ENCODE results near the gene CBY2.

The CBY2 gene

GRCh38 chr13:45702869-45703391, 810 bp downstream of the CBY2 start:
- DNase-seq: no peak

- DNase-seq: no peak
Observed at GRCh38 chr13:45704211-45704739, 2.2 kb downstream of the CBY2 start.

GRCh38 chr13:45704854-45705695, 3.0 kb downstream of the CBY2 start:
- no peak for DNase-seq

- DNase-seq: no peak
Observed at GRCh38 chr13:45705918-45706317, 3.8 kb downstream of the CBY2 start.

- no peak for DNase-seq
Observed at GRCh38 chr13:45707516-45708100, 5.5 kb downstream of the CBY2 start.

- no peak for DNase-seq
Observed at GRCh38 chr13:45711951-45712350, 9.8 kb downstream of the CBY2 start.

- DNase-seq: no peak
Observed at GRCh38 chr13:45713106-45713690, 11.1 kb downstream of the CBY2 start.

DNA sequence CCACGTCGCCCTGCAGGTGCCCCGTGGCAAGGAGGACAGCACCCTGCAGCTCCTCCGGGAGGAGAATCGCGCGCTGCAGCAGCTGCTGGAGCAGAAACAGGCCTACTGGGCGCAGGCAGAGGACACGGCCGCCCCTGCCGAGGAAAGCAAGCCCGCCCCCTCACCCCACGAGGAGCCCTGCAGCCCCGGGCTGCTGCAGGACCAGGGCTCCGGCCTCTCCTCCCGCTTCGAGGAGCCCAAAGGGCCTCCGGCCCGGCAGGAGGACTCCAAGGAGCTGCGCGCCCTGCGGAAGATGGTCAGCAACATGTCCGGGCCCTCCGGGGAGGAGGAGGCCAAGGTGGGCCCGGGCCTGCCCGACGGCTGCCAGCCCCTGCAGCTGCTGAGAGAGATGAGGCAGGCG, 11.6 kb downstream of the CBY2 start:
- DNase-seq: no peak

DNA sequence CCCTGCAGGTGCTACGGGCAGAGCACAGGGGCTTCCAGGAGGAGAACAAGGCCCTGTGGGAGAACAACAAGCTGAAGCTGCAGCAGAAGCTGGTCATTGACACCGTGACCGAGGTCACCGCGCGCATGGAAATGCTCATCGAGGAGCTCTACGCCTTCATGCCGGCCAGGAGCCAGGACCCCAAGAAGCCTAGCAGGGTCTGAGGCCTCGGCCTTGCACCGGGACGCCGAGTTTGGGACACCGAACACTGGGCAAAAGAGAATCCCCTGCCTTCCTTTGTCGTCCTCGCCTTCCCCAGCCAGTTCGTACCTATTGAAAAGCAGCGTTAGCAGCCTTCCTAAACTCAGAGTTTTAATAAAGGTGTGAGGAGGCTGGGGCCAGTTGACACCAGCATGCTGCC, 12.1 kb downstream of the CBY2 start:
- no peak for DNase-seq

DNA sequence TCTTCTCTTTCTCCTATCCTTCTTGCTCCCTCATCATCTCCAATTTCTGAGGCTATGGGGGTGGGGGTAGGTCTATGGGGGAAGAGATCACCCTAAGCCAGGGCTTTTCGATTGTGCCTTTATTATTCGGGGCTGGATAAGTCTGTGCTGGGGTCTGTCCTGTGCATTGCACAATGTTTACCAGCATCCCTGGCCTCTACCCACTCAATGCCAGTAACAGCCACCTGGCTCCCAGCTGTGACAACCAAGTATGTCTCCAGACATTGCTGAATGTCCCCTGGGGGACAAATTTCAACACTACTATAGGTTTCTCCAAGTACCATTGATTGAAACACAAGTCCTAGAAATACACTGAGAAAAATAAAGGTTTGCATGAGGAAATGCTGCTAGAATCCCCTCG, 13.2 kb downstream of the CBY2 start:
- no peak for DNase-seq

DNA sequence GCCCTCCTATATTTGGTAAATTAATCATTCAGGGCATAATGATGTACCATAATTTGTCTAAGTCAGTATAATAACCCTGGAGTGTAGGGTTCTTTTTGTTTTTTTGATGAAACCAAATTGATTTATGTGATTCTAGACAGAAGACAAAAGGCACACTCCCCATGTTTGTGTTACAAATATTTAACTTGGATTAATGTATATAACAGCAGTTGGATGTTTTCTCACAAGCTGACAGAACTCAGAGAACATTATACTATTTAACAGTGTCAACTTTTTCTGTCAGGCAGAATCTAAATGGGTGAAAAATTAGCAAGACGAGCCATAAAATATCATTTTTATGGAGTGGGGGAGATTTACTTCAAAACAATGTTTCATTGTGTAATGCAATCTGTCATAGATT, 15.2 kb downstream of the CBY2 start:
- DNase-seq: no peak

GRCh38 chr13:45718063-45718462, 15.9 kb downstream of the CBY2 start:
- peak; percentile 51 to 70 for DNase-seq

- DNase-seq: no peak
Observed at GRCh38 chr13:45718992-45719391, 16.9 kb downstream of the CBY2 start.

- DNase-seq: no peak
Observed at GRCh38 chr13:45721203-45721731, 19.1 kb downstream of the CBY2 start.

DNA sequence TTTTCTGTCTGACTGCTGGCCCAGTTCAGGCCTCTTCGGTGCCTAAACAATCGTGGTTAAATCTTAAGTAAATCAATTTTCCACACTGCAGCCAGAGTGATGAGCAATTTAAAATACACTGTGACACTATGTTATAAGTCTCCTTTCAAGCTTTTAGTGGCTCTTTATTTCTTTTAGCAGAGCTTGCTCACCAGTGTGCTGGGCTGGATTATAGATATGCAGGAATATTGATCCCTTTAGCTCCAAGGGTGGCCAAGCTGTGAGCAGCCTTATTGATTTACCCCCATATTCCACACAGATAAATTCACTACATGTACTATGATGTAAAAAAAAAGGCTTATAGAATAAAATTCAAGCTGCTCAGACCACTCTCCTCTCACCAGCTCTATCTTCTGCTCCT, 21.7 kb downstream of the CBY2 start:
- DNase-seq: no peak

GRCh38 chr13:45728759-45729158, 26.6 kb downstream of the CBY2 start:
- peak; percentile 51 to 79 for DNase-seq

GRCh38 chr13:45731455-45731854, 29.3 kb downstream of the CBY2 start:
- DNase-seq: no peak

GRCh38 chr13:45732916-45733315, 30.8 kb downstream of the CBY2 start:
- DNase-seq: no peak

- no peak for DNase-seq
Observed at GRCh38 chr13:45733361-45733760, 31.2 kb downstream of the CBY2 start.

DNA sequence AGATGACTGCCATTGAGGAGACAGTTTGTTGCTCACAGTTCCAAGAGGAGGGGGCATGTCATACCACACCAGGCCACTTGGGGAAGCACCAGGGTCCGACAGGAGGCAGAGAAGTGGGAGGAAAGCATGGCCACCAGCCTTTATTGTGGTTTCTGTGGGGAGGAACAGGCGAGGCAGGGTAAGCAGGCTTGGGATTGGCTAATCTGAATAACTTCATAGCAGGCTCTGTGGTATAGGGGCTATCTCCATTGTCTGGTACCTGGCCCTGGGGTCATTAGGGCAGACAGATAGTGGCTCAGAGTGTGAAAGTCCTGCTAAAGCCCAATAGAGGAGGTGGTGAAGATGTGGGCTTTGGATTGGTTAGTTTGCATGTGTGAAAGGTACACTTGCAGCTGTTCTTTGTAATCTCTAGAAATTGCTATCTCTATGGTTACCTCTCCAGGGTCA, 35.5 kb downstream of the CBY2 start:
- peak in 1 of 2 experiments; percentile 6 for DNase-seq

DNA sequence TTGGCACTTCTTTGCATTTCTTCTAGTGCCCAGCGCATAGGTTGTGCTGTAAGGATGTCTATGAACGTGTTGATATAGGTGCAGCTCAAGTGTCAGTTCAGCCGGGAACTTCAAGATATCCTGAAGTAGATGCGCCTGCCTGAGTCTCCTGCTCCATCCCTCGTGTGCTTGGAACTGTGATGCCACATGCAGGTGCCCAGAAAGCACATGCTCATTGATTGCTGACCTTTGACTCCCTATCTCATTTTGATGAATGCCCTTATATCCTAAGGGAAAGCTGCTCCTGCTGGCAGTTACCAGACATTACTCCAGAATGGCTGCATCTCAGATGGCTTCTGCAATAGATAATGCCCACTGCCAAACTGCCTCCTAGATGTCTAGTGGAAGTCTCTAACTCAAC, 40.9 kb downstream of the CBY2 start:
- no peak for DNase-seq

DNA sequence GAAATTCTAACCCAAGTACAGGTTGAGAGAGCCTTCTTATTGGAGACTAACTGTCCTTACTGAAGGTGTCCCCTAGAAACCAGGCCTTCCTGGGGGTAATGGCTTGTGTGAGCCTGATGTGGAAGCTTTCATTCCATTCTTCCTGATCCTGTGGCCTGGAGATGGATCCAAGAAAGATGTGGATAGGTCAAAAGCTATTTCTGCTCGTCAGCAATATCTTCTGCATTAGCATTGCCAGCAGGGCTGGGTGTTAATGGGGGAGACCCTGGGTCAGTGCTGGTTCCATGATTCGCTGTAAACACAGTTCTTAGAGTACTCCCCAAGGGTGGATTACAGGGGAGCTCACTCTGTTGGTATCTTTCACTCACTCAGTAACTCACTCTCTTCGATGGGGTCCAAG, 42.9 kb downstream of the CBY2 start:
- DNase-seq: no peak

GRCh38 chr13:45747071-45747470, 45.0 kb downstream of the CBY2 start:
- peak; percentile 59 to 71 for DNase-seq
